ENCODE results near the gene MTUS2. TPM values are rescaled to one million over a fixed set of nuclear protein-coding genes. Genes with fewer than 3 reads are reported as not detected.
"Not testable (repeated sequence)": the region's sequence is repeated elsewhere in the genome, so short reads cannot be mapped to it uniquely, and the experiment has no call there.

The MTUS2 gene
- total and polyA plus RNA-seq, 2 donors from 2014 or later: 0.06 to 0.22 TPM

GRCh38 chr13:29196409-29197074 is 376.4 kb downstream of the MTUS2 start:
- Histone ChIP-seq H3K4me3 (ENCODE audit: low read length in 3 of 3) (no peak overlapping the region), H3K27me3 (ENCODE audit: control insufficient read depth, insufficient read depth, low read length) (no peaks in the 10 kb centered on the region), H3K9ac (ENCODE audit: low read length in 3 of 3) (no peak overlapping the region), H3K27ac (ENCODE audit: low read depth in 2 of 2, low read length in 2 of 2) (no peak overlapping the region), H3K36me3 (ENCODE audit: control insufficient read depth in 2 of 3, insufficient read depth in 3 of 3, low read length in 3 of 3) (no peaks in the 10 kb centered on the region), H3K9me3 (ENCODE audit: control insufficient read depth in 2 of 3, insufficient read depth in 1 of 3, low read length in 3 of 3) (no peaks in the 10 kb centered on the region), H3K4me1 (ENCODE audit: control insufficient read depth in 2 of 3, insufficient read depth in 2 of 3, low read depth in 1 of 3, low read length in 3 of 3) (no peaks in the 10 kb centered on the region)
- intact Hi-C loops (cut with DNase I): no loop called here
- no peak for DNase-seq
- TF ChIP-seq CTCF (IDR thresholded peaks at IDR 0.05; ENCODE audit: borderline replicate concordance, extremely low read depth, insufficient read depth): no peak
- FAIRE-seq: no peak

GRCh38 chr13:29202753-29203152 is 382.6 kb downstream of the MTUS2 start:
- H3K27me3 ChIP-seq (ENCODE audit: control insufficient read depth, insufficient read depth, low read length); H3K9me3 ChIP-seq (ENCODE audit: control insufficient read depth in 2 of 3, insufficient read depth in 1 of 3, low read length in 3 of 3); H3K27ac ChIP-seq (ENCODE audit: low read depth in 2 of 2, low read length in 2 of 2); FAIRE-seq; intact Hi-C loops (cut with DNase I); H3K9ac ChIP-seq (ENCODE audit: low read length in 3 of 3); H3K36me3 ChIP-seq (ENCODE audit: control insufficient read depth in 2 of 3, insufficient read depth in 3 of 3, low read length in 3 of 3); H3K4me1 ChIP-seq (ENCODE audit: control insufficient read depth in 2 of 3, insufficient read depth in 2 of 3, low read depth in 1 of 3, low read length in 3 of 3); H3K4me3 ChIP-seq (ENCODE audit: low read length in 3 of 3): not testable (repeated sequence)
- peak in 1 of 5 donors; percentile 37 for DNase-seq

GRCh38 chr13:29204651-29205050 is 384.5 kb downstream of the MTUS2 start:
- peak in 1 of 5 donors; percentile 45 for DNase-seq
- Histone ChIP-seq H3K27me3 (ENCODE audit: control insufficient read depth, insufficient read depth, low read length) (no peaks in the 10 kb centered on the region), H3K27ac (ENCODE audit: low read depth in 2 of 2, low read length in 2 of 2) (no peak overlapping the region), H3K4me3 (ENCODE audit: low read length in 3 of 3) (no peak overlapping the region), H3K4me1 (ENCODE audit: control insufficient read depth in 2 of 3, insufficient read depth in 2 of 3, low read depth in 1 of 3, low read length in 3 of 3) (no peaks in the 10 kb centered on the region), H3K9ac (ENCODE audit: low read length in 3 of 3) (no peak overlapping the region), H3K36me3 (ENCODE audit: control insufficient read depth in 2 of 3, insufficient read depth in 3 of 3, low read length in 3 of 3) (no peaks in the 10 kb centered on the region), H3K9me3 (ENCODE audit: control insufficient read depth in 2 of 3, insufficient read depth in 1 of 3, low read length in 3 of 3) (no peaks in the 10 kb centered on the region)
- TF ChIP-seq CTCF (IDR thresholded peaks at IDR 0.05; ENCODE audit: borderline replicate concordance, extremely low read depth, insufficient read depth): no peak
- intact Hi-C loops (cut with DNase I): no loop called here
- no peak for FAIRE-seq

GRCh38 chr13:29210676-29211075 is 390.5 kb downstream of the MTUS2 start:
- no peaks in the 10 kb centered on the region for H3K36me3 ChIP-seq (ENCODE audit: control insufficient read depth in 2 of 3, insufficient read depth in 3 of 3, low read length in 3 of 3)
- H3K4me1 ChIP-seq (ENCODE audit: control insufficient read depth in 2 of 3, insufficient read depth in 2 of 3, low read depth in 1 of 3, low read length in 3 of 3): no peaks in the 10 kb centered on the region
- no peaks in the 10 kb centered on the region for H3K9me3 ChIP-seq (ENCODE audit: control insufficient read depth in 2 of 3, insufficient read depth in 1 of 3, low read length in 3 of 3)
- H3K27ac ChIP-seq (ENCODE audit: low read depth in 2 of 2, low read length in 2 of 2): no peak overlapping the region
- H3K27me3 ChIP-seq (ENCODE audit: control insufficient read depth, insufficient read depth, low read length): no peaks in the 10 kb centered on the region
- no peak for TF ChIP-seq CTCF (IDR thresholded peaks at IDR 0.05; ENCODE audit: borderline replicate concordance, extremely low read depth, insufficient read depth)
- H3K4me3 ChIP-seq (ENCODE audit: low read length in 3 of 3): no peak overlapping the region
- no peak for FAIRE-seq
- intact Hi-C loops (cut with DNase I): no loop called here
- DNase-seq: peak in 1 of 5 donors; percentile 34
- no peak overlapping the region for H3K9ac ChIP-seq (ENCODE audit: low read length in 3 of 3)

GRCh38 chr13:29211162-29211561 is 391.0 kb downstream of the MTUS2 start:
- intact Hi-C loops (cut with DNase I): not testable (repeated sequence)

More at GRCh38 chr13:29211162-29211561, 391.0 kb downstream of the MTUS2 start:
- not testable (repeated sequence) for FAIRE-seq; H3K27ac ChIP-seq (ENCODE audit: low read depth in 2 of 2, low read length in 2 of 2); H3K36me3 ChIP-seq (ENCODE audit: control insufficient read depth in 2 of 3, insufficient read depth in 3 of 3, low read length in 3 of 3); H3K4me1 ChIP-seq (ENCODE audit: control insufficient read depth in 2 of 3, insufficient read depth in 2 of 3, low read depth in 1 of 3, low read length in 3 of 3); H3K27me3 ChIP-seq (ENCODE audit: control insufficient read depth, insufficient read depth, low read length); H3K4me3 ChIP-seq (ENCODE audit: low read length in 3 of 3); H3K9me3 ChIP-seq (ENCODE audit: control insufficient read depth in 2 of 3, insufficient read depth in 1 of 3, low read length in 3 of 3); H3K9ac ChIP-seq (ENCODE audit: low read length in 3 of 3)
- peak in 1 of 5 donors; percentile 25 for DNase-seq

Measured in kidney (tissue), 14 donors.